GM10266 (cell line): Measurements from ENCODE around the gene TRABD2A.

Source experiments
- DNase-seq: peaks from one replicate; pipeline ENCODE4 v3.0.0; 2012; ENCODE audit errors: extremely low spot score
- CTCF ChIP-seq: IDR thresholded peaks from 2 replicates; pipeline ENCODE4 v1.5.1; 2012; ENCODE audit warnings: mild to moderate bottlenecking, low read depth; ENCODE audit not compliant: control insufficient read depth, insufficient read depth; ENCODE audit errors: missing control alignments

Gene TRABD2A

GRCh38 chr2:84811839-84812431, 68.9 kb downstream of the TRABD2A start:
- TF ChIP-seq CTCF, result no peak
- DNase-seq, result no peak

GRCh38 chr2:84808279-84808678, 72.6 kb downstream of the TRABD2A start:
- no peak for DNase-seq
- TF ChIP-seq CTCF, result no peak

GRCh38 chr2:84807063-84807485, 73.8 kb downstream of the TRABD2A start:
- TF ChIP-seq CTCF, result no peak
- no peak for DNase-seq

- no peak for DNase-seq
- no peak for TF ChIP-seq CTCF
Measured at GRCh38 chr2:84805250-84805958, 75.5 kb downstream of the TRABD2A start.

GRCh38 chr2:84801811-84802210, 79.1 kb downstream of the TRABD2A start:
- no peak for DNase-seq
- TF ChIP-seq CTCF, result no peak

GRCh38 chr2:84800194-84800805, 80.6 kb downstream of the TRABD2A start:
- no peak for DNase-seq
- no peak for TF ChIP-seq CTCF

GRCh38 chr2:84799772-84800171, 81.1 kb downstream of the TRABD2A start:
- no peak for DNase-seq
- no peak for TF ChIP-seq CTCF
